ENCODE measurements around the gene MRAP2.

DNA sequence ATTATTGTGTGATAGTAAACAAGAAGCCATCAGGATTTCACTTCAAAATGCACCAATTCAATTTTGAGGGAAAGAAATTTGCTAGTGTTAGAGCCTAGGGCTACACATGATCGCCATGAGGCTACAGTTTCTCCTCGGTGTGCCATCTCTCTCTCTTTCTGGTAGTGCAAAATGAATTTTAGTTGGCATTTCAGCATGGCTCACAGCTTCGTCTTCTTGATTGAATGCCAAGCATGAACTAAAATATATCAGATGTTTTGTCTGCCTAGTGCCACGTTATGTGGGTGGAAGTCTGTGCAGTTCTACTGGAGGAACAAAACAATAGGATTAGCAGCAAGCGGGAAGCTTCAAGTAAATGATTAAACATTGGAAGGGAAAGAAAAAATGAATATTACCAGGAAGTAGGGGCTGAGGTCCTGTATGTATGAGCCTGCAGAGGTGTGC, 6.8 kb upstream of the MRAP2 start:
- TF ChIP-seq EZH2phosphoT487 (IDR thresholded peaks at IDR 0.05; ENCODE audit: insufficient read depth, low read depth) (no peak), EZH2 (IDR thresholded peaks at IDR 0.05; ENCODE audit: insufficient read depth, poor library complexity, severe bottlenecking) (no peak)
